ENCODE results near the gene NUTM1. TPM values are rescaled to one million over a fixed set of nuclear protein-coding genes. Genes with fewer than 3 reads are reported as not detected.
"Not testable (repeated sequence)": the region's sequence is repeated elsewhere in the genome, so short reads cannot be mapped to it uniquely, and the experiment has no call there.

The NUTM1 gene
- total RNA-seq, 4 donors from 2014 or later: 0.10 TPM; not detected in 3

- DNase-seq (ENCODE audit: low spot score in 2 of 2): no peak
- WGBS: 69% methylated on average over 16 of the region's 16 CpGs
- Histone ChIP-seq H3K4me3 (peak overlapping the region; percentile 83), H3K4me1 (peaks cover 53% of the 10 kb centered on the region), H3K27me3 (no peaks in the 10 kb centered on the region), H3K27ac (no peak overlapping the region), H3K36me3 (peaks cover 18% of the 10 kb centered on the region), H3K9me3 (no peaks in the 10 kb centered on the region)
- TF ChIP-seq EP300 (IDR thresholded peaks at IDR 0.05): no peak
- TF ChIP-seq CTCF (IDR thresholded peaks at IDR 0.05): no peak
- no peak for TF ChIP-seq POLR2AphosphoS5 (IDR thresholded peaks at IDR 0.05)
- no peak for TF ChIP-seq POLR2A (IDR thresholded peaks at IDR 0.05)
Measured at GRCh38 chr15:34338347-34338746, 4.8 kb upstream of the NUTM1 start.

GRCh38 chr15:34339946-34340345, 3.2 kb upstream of the NUTM1 start:
- H3K27me3 ChIP-seq: no peaks in the 10 kb centered on the region
- no peak overlapping the region for H3K4me3 ChIP-seq
- WGBS: 90% methylated on average over 3 of the region's 3 CpGs
- peaks cover 48% of the 10 kb centered on the region for H3K4me1 ChIP-seq
- no peaks in the 10 kb centered on the region for H3K9me3 ChIP-seq
- TF ChIP-seq POLR2AphosphoS5 (IDR thresholded peaks at IDR 0.05): no peak
- no peak for TF ChIP-seq POLR2A (IDR thresholded peaks at IDR 0.05)
- no peak for TF ChIP-seq CTCF (IDR thresholded peaks at IDR 0.05)
- no peak for TF ChIP-seq EP300 (IDR thresholded peaks at IDR 0.05)
- no peak overlapping the region for H3K27ac ChIP-seq
- H3K36me3 ChIP-seq: peaks cover 18% of the 10 kb centered on the region
- no peak for DNase-seq (ENCODE audit: low spot score in 2 of 2)

GRCh38 chr15:34341381-34342212, 1.5 kb upstream of the NUTM1 start:
- H3K4me3 ChIP-seq: peak overlapping the region; percentile 72
- TF ChIP-seq POLR2A (IDR thresholded peaks at IDR 0.05) (no peak), POLR2AphosphoS5 (IDR thresholded peaks at IDR 0.05) (no peak), EP300 (IDR thresholded peaks at IDR 0.05) (no peak), CTCF (IDR thresholded peaks at IDR 0.05) (no peak)
- no peak for DNase-seq (ENCODE audit: low spot score in 2 of 2)
- H3K36me3 ChIP-seq: peaks cover 18% of the 10 kb centered on the region
- WGBS: 95% methylated on average over 15 of the region's 15 CpGs
- H3K27me3 ChIP-seq: no peaks in the 10 kb centered on the region
- no peaks in the 10 kb centered on the region for H3K9me3 ChIP-seq
- H3K4me1 ChIP-seq: peaks cover 37% of the 10 kb centered on the region
- no peak overlapping the region for H3K27ac ChIP-seq

DNA sequence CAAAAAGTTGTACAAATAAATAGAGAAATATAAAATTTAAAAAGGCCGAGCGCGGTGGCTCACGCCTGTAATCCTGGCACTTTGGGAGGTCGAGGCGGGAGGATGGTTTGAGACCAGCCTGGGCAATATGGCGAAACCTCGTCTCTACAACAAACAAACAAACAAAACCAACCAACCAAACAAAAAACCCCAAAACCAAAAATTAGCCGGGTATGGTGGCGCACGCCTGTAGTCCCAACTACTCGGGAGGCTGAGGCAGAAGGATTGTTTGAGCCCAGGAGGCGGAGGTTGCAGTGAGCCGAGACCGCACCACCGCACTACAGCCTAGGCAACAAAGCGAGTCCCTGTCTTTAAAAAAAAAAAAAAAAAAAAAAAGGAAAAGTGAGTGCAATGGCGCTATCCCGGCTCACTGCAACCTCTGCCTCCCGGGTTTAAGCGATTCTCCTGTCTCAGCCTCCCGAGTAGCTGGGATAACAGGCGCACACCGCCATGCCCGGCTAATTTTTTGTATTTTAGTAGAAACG, 840 bp upstream of the NUTM1 start:
- 40% methylated on average over 26 of the region's 26 CpGs for WGBS
- Histone ChIP-seq H3K4me3 (peak overlapping the region; percentile 72), H3K4me1 (peaks cover 31% of the 10 kb centered on the region), H3K36me3 (peaks cover 18% of the 10 kb centered on the region), H3K27ac (peak overlapping the region; percentile 90)
- not testable (repeated sequence) for DNase-seq (ENCODE audit: low spot score in 2 of 2); H3K27me3 ChIP-seq; H3K9me3 ChIP-seq

DNA sequence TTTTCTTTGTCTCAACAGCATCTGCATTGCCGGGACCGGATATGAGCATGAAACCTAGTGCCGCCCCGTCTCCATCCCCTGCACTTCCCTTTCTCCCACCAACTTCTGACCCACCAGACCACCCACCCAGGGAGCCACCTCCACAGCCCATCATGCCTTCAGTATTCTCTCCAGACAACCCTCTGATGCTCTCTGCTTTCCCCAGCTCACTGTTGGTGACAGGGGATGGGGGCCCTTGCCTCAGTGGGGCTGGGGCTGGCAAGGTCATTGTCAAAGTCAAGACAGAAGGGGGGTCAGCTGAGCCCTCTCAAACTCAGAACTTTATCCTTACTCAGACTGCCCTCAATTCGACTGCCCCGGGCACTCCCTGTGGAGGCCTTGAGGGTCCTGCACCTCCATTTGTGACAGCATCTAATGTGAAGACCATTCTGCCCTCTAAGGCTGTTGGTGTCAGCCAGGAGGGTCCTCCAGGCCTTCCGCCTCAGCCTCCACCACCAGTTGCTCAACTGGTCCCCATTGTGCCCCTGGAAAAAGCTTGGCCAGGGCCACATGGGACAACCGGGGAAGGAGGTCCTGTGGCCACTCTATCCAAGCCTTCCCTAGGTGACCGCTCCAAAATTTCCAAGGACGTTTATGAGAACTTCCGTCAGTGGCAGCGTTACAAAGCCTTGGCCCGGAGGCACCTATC, 5.0 kb downstream of the NUTM1 start:
- Histone ChIP-seq H3K36me3 (no peaks in the 10 kb centered on the region), H3K4me3 (no peak overlapping the region), H3K27ac (no peak overlapping the region), H3K4me1 (peaks cover 5% of the 10 kb centered on the region), H3K27me3 (no peaks in the 10 kb centered on the region), H3K9me3 (no peaks in the 10 kb centered on the region)
- DNase-seq (ENCODE audit: low spot score in 2 of 2): no peak
- TF ChIP-seq EP300 (IDR thresholded peaks at IDR 0.05) (no peak), POLR2A (IDR thresholded peaks at IDR 0.05) (no peak), POLR2AphosphoS5 (IDR thresholded peaks at IDR 0.05) (no peak), CTCF (IDR thresholded peaks at IDR 0.05) (no peak)
- 83% methylated on average over 13 of the region's 13 CpGs for WGBS
